B cell (primary cell): ENCODE data around the gene TBX4.

Source experiments
- CTCF ChIP-seq: fragments of 200-600 bp; IDR thresholded peaks from one replicate; pipeline ENCODE4 v1.8.0; 2022; ENCODE audit warnings: antibody characterized with exemption, mild to moderate bottlenecking
- EZH2 ChIP-seq: IDR thresholded peaks from 2 replicates; pipeline ENCODE4 v1.6.1; 2012; ENCODE audit warnings: borderline replicate concordance, low read depth, mild to moderate bottlenecking, moderate library complexity, low read length; ENCODE audit not compliant: insufficient read depth, poor library complexity, severe bottlenecking

- TF ChIP-seq CTCF (no peak), EZH2 (no peak)
These were observed 1.3 kb upstream of the TBX4 start for GRCh38 chr17:61450641-61451537.
